HCEC 1CT (cell line): Measurements from ENCODE around the gene ADAMTS13.

Experiments used
- DNase-seq: peaks from one replicate; pipeline ENCODE4 v3.0.0-alpha.2; 2017

The ADAMTS13 gene

DNA sequence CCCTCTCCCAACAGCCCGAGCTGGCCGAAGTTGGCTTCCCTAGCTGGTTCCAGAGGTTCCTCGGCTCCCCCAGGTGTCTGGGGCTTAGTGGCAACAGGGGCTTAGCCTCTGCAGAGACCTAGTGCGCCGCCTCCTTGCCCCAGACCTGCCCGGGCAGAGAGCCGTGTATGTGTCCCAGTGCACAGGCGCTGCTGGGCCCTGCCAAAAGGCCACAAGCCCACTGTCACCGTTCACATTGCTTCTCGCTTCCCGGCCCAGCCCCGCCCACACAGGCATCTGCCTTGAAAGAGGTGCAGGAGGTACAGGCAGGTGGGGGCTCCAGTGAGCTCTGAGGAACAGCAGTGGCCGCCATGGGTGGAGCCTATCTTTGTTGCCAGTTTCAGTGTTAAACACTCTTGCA, 35.1 kb downstream of the ADAMTS13 start:
- no peak for DNase-seq

DNA sequence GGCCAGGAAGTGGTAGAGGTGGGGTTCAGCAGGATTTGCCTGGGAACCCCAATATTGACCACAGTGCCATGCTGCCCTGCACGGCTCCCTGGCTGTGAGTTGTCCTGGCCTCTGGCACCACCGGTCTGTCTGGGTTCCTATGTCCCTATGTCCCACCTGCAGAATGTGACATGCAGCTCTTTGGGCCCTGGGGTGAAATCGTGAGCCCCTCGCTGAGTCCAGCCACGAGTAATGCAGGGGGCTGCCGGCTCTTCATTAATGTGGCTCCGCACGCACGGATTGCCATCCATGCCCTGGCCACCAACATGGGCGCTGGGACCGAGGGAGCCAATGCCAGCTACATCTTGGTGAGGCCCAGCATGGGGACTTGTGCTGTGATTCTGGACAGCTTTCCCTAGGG, 35.6 kb downstream of the ADAMTS13 start:
- DNase-seq, result no peak

DNA sequence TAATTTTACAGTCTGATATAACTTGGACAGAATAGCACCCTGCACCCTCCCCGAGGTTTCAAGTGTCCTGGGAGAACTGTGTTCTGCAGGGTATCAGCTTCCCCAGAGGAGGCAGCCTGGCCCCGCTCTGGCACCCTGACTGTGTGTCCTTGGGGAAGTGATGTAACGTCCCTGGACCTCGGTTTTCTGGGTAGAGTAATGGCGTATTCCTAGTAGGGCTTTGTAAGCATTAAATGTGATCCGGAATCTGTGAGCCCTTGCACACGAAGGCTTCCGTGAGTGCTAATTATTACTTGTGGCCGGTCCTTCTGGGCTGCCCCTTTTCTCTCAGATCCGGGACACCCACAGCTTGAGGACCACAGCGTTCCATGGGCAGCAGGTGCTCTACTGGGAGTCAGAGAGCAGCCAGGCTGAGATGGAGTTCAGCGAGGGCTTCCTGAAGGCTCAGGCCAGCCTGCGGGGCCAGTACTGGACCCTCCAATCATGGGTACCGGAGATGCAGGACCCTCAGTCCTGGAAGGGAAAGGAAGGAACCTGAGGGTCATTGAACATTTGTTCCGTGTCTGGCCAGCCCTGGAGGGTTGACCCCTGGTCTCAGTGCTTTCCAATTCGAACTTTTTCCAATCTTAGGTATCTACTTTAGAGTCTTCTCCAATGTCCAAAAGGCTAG, 36.6 kb downstream of the ADAMTS13 start:
- no peak for DNase-seq

DNA sequence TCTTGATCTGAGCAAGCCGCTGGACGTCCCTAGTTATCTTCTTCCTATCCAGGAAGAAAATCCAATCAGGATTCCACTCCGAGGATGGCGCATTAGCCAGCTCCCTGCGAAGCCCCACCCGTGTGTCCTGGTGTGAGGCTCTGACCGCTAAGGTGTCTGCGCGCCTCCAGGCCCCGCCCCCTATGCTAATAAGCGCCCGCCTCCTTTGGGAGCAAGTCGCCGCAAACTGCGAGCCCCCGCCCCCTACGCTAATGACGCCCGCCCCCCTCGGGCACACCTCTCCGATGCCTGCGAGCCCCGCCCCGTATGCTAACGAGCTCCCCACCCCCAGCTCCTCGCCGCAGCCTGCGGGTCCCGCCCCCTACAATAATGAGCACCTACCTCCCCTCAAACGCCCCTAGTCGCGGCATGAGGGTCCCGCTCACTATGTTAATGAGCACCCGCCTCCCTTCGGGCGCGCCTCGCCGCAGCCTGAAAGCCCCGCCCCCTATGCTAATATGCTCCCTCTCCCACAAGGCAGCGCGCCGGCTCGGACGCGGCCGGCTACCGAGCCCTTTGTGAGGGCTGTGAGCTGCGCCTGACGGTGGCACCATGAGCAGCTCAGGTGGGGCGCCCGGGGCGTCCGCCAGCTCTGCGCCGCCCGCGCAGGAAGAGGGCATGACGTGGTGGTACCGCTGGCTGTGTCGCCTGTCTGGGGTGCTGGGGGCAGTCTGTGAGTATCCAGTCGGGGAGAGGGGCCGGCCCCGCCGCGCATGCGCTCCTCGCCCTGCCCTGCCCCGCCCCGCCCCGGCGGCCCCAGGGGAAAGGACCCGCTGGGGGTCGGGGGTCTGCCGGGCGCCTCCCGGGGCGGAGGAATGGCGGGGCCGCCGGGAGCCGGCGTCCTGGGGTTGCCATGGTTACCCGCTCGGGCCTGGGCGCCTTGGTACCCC, 37.6 kb downstream of the ADAMTS13 start, which contains the start of gene CACFD1:
TSS of gene CACFD1 (plus strand) at position 503 of the 929 bp plus-strand sequence. CDS start at position 592, 89 bp downstream.
- peak; percentile 88 for DNase-seq

DNA sequence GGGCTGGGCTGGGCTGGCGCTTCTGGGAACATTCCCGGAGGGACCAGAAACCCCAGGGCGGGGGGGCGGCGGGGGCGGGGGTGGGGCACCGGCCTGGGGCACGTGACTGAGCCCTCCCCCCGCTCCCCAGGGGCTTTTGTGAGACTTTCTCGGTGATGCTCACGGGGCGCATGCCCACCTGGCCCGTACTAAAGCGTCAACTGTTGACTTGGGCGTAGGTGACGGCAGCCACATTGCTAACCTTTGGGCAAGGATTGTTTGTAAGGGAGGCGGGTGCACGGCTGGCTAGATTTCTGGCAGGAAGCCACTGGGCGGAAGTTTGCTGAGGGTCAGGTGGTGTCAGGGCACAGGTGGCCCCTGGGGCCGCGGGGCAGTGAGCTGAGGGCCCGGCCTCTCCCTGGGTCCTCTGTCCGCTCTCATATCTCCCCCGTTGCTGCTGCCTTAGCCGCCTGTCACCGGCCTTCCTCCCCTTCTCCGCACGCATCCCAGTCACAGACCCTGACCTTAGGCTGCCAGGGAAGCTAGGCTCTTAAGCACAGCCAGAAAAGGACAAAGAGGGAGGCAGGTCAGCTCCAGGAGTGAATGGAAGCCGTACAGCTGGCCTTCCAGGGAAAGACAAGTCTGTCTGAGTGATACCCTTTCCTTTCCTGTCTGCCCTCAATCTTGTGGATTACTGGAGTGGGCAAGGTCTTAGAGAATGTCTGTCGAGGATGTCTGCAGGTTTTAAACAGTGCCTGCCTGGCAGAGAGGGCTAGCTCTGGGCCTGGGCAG, 38.4 kb downstream of the ADAMTS13 start:
- DNase-seq, result no peak

DNA sequence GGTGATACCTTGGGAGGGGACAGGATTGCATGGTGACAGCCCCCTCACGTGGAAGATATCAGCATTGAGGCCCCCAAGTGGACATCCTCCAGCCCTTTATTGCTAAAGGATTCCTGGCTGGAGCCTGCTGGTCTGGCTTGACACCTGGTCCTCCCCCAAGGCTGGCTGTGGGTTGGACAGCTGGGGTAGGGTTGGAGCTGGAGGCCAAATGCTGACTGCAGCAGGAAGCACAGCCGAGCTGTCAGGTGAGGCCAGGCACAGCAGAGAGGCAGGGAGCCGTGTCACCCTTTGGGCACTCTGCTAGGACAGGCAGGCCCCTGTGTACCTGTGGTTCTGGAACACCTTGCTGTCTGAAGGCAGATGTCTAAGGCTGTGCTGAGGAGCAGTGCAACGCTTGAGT, 39.8 kb downstream of the ADAMTS13 start:
- DNase-seq, result no peak

DNA sequence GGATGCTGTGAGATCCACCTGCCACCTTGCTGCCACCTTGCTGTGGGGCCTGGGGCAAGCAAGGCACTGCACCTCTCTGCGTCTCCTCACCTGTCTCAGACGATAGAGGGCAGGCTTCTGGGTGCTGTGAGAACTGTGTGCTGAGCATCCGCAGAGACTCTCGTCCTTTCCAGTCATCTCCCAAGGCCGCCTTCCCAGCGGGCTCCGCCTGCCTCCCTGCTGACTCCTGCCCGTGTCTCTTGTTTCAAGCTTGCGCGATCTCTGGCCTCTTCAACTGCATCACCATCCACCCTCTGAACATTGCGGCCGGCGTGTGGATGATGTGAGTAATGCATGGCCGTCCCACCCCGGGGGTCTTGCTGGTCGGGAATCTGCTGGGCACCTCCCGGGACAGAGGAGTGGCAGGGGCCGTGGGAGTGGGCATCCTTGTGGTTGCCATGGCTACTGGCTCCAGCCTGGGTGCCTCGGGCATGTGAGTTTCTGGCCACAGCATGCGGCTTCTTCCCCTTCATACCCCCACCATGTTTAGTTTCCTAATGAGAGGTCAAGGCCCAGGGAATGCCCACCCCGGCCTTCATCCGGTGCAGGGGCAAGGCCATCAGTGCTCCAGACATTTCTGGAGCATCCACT, 41.2 kb downstream of the ADAMTS13 start:
- DNase-seq, result no peak

DNA sequence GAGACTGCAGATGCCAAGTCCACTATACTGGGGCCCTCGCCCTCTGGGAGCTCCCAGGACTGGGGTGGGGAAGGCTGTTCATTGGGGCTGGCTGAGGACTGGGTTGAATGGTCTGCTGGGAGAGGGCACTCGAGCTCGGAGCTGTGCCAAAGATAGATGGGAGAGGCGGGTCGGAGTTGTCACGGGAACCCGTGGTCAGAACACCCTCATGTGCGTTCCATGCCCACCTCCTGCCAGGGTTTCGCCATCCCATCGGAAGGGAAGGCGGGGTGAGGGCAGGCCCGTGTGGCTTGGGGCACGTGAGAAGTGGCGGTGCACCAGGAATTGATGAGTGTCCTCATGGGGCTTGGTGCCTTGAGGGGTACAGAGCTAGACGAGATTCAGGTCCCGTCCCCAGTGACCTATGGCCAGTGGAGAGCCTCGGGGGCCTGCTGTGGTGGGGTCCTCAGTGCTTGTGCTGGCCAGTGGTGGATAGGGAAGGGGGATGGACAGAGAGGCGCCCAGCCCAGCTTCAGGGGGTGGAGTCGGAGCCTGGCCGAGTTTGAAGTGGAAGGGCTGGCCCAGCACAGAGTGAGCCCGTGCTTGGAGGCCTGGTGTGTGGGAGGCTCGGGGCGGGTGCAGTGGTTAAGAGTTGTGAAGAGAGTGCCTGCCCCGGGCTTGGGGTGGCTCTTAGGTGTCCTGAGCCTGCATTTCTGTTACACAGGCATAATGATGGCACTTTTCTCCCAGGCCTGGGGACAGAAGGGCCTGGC, 41.9 kb downstream of the ADAMTS13 start:
- no peak for DNase-seq

DNA sequence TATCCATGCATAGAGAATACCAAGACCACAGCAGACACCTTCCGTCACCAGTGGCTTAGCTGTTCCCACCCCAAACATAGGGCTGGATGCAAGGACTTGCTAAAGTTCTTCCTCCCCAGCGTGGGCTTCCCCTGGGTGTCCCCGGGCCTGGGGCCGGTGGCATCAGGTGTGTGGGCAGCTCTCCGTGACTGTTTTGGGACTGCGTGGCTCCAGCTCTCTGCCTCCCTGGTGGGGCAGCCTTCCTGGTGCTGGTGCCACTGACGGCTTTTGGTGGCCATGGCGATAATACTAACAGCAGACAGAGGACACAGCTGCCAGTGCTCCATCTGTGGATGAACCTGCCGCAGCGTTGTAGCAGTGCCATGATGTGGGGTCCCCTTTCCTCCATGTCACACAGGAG, 42.5 kb downstream of the ADAMTS13 start:
- no peak for DNase-seq

DNA sequence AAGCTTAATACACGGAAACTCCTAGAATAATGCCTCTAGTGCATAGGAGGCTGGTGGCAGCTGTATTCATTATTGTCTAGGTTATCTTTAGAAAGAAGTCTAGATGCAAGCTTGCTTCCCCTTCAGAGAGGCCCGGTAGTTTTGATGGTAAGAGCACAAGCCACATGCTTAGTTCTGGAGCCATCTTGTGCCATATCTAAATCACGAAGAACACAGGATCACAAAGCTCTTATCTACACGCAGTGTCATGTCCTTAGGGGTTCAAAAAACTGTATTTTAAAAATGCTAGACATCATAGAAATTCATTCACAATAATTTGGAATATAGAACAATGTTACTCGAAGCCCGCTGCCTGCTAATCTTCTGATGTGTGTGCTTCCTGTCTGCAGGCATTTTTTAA, 43.8 kb downstream of the ADAMTS13 start:
- DNase-seq, result no peak

DNA sequence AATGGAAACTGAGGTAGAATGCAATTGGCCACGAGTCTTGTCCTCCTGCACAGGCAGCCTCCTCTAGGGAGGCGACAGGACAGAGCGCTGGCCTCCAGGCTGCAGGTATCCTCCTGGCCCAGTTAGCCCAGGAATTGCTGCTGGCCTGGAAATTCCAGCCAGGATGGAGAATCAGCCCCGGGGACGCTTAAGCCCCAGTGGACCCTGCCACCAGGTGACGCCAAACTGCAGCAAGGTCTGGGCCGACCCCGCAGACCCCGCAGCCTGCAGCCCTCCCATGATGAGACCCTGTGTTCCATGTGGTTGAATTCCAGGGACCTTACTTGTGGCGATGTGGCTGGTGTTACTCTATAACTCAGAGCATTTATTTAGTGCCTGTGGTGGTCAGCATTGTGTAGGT, 44.9 kb downstream of the ADAMTS13 start:
- no peak for DNase-seq

DNA sequence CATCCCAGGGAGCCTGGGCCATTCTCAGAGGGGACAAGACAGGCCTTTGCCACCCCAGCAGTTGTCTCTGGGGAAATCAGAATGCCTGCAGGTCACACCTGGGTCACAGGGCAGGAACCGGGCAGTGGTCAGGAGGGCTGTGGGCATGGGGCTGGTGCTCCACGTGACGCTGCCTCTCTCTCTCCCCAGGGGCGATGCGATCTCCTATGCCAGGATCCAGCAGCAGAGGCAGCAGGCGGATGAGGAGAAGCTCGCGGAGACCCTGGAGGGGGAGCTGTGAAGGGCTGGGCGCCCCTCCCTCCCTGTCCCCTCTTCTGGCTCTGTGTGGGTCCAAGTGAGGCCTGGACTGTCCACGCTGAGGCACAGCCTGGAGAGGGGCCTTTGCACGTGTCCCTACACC, 46.2 kb downstream of the ADAMTS13 start:
- no peak for DNase-seq

DNA sequence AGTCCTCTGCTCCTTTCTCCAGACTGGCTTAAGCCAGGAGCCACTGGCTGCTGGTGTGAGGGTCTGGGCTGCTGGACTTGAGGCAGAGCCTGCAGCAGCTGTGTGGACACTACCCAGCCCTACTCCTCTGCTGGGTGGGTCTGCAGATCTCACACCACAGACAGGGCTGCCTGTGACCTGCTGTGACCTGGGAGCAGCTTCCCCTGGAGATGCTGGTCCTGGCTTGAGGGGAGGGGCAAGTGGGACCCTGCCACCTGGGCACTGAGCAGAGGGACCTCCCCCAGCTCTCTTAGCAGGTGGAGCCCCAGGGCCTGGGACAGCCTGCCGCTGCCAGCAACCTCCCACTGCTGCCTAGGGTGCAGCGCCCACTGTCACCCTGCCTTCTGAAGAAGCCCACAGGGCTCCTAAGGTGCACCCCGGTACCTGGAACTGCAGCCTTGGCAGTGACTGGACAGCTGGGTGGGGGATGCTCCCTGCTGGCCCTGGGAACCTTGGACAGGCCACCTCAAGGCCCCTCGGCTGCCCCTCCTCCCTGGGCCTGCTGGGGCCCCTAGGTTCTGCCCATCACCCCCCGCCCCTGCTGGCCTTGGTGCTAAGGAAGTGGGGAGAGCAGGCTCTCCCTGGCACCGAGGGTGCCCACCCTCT, 46.7 kb downstream of the ADAMTS13 start:
- DNase-seq, result no peak

DNA sequence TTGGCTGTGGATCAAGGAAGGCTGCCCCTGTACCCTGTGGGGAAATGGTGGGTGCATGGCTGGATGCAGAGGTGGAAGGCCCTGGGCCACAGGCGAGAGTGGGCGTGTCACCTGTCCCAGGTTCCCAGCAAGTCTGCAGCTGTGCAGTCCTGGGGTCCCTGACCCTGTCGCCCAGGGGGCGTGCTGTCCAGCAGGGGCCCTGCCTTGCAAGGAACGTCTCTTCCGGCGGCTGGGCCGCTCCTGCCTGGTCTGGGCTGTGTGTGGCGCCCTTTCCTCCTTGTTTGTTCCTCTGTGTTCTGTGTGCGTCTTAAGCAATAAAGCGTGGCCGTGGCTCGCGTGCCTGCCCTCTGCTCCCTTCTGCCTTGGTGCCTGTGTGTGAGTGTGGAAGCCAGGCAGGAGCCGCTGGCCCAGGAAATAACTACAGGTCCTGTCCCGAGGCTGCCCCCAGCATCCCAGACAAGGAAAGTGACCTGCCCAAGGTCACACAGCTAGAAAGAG, 48.3 kb downstream of the ADAMTS13 start:
- no peak for DNase-seq

DNA sequence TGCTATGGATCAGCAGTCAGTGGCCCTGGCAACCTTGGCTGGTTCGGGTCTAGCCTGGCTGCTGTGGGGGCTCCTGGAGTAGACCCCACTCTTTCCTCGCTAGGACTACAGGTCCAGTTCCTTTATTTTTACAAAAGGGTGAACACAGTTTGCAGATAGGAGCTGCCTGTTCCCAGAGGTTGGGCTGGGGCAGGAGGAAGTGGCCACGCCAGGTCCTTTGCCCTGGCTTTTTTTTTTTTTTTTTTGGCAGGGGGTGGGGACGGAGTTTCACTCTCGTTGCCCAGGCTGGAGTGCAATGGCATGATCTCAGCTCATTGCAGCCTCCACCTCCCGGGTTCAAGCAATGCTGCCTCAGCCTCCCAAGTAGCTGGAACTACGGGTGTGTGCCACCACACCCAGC, 48.8 kb downstream of the ADAMTS13 start:
- DNase-seq, result no peak

DNA sequence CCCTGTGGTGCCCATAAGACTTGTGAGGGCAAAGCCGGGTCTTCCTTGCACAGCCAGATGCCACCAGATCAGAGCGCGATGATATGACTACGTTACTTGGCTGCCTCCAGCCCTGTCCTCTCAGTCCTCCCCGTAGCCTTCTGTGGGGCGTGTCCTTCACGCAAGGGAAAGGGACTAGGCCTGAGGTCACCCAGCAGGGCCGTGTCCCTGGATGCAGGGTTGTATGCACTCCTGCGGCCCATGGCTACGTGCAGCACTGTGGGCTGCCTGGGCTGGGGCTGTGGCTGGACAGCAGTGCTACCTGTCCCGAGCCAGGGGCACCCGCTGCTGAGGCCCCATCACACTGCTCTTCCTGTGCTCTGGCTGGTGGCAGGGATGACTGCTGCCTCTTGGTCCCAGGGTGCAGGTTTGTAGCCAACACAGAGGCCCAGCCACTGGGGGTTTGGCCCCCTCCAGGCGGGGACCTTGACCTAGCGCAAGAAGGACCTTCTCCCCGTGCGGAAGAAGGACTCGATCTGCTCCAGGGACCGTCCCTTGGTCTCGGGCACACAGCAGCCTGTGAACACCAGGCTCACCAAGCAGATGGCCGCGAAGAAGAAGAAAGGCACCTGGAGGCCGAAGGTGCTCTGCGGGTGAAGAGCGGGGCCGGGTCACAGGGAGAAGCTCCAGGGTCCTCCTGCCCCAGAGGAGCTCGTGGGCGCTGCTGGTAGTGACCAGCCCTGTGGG, 49.5 kb downstream of the ADAMTS13 start:
- DNase-seq, result no peak

DNA sequence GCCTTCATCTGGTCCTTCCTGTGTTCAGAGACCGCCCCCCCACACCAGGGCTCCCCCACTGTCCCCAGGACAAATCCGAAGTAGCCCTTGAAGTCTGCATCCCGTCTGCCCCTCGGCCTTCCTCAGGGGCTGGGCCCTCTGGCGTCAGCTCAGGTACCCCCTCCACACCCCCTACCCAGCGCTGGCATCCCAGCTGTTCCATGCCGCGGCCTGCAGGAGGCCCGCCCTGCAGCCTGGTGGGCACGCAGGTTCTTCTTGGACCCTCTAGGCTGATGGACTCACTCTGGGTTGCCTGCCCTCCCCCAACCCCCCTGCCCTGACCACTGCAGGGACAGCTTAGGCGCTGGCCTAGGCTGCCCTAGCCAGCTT, 50.1 kb downstream of the ADAMTS13 start:
- DNase-seq, result no peak

DNA sequence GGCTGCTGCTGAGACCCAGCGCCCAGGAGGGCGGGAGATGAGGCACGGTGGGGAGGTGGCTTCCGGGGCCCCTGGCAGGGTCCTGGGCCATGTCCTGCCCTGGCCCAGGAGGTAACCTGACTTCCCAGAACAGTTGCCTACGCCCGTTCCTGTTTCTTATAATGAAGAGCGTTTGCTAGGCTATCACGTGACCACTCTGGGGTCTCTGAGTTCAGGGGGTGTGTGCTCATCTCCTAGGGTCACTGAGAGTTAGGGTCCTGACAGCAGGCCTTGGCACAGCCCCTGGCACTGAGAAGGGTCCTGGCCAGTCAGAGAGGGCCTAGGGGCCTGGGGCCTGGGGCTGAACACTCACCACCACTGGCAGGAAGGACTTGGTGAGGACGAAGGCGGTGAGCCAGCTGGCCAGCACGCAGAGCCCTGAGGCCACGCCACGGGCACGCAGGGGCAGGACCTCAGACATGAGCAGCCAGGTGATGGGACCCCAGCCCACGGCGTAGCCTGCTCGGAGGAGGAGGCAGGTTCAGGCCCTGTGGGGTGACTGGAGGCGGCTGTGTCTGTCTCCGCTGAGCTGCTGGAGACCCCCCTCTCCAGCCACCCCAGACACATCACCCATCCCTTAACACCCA, 50.7 kb downstream of the ADAMTS13 start:
- DNase-seq, result no peak

DNA sequence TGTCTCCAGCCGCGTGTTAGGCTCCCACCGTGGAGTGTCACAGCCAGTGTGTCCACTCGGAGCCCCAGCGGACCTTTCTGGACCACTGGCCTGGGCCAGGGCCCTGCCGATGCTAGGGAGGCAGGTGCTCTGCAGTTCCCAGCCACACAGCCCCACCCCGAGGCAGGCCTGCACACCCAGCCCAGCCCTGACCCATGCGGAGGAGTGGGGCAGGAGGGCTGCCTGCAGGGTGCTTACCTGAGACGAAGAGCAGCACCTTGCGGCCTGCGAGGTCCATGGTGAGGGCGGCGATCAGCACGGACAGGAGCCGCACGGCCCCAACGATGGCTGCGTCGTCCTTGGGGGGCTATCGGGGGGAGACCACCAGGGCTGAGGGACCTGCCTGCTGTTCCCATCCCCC, 51.6 kb downstream of the ADAMTS13 start:
- no peak for DNase-seq

DNA sequence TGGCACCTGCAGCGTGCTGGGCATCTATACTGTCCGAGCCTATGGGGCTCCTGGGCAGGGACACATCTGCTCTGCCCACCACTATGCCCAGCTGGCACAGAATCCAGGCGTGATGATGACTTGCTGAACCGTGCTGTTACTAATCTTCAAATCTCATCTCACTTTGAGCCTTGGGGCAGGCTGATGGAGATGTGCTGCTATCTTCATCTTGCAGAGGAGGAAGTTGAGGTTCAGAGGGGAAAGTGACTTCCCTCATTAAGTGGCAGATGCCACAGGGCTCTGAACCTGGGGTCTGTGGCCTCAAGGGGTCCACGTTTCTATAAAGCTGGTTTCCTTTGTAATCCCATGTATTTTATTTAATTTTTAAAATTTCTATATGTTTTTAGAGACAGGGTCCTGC, 52.0 kb downstream of the ADAMTS13 start:
- DNase-seq, result no peak
